LNCaP clone FGC (cell line): ENCODE measurements around the gene ACTA1.
"Not testable (repeated sequence)": the region's sequence is repeated elsewhere in the genome, so short reads cannot be mapped to it uniquely, and the experiment has no call there.

Experiments
- DNase-seq: peaks from one replicate; pipeline ENCODE4 v3.0.0-alpha.2; 2011; ENCODE audit warnings: low read depth
- H3K4me3 ChIP-seq: 2 replicates; pipeline ENCODE4 v1.5.1; 2011; ENCODE audit warnings: mild to moderate bottlenecking, low read depth, low read length, control low read depth
- CTCF ChIP-seq: IDR thresholded peaks from 2 replicates; pipeline ENCODE4 v1.5.1; 2012; ENCODE audit warnings: mild to moderate bottlenecking; ENCODE audit not compliant: control insufficient read depth, insufficient read depth; ENCODE audit errors: extremely low read depth

ACTA1 gene

GRCh38 chr1:229397762-229398161 lies 36.1 kb downstream of the ACTA1 start:
- no peak for TF ChIP-seq CTCF
- no peak overlapping the region for H3K4me3 ChIP-seq
- DNase-seq = no peak

- H3K4me3 ChIP-seq = no peak overlapping the region
- no peak for TF ChIP-seq CTCF
- no peak for DNase-seq
Observed at GRCh38 chr1:229396585-229397206, 37.2 kb downstream of the ACTA1 start.

- DNase-seq, H3K4me3 ChIP-seq: not testable (repeated sequence)
Observed at GRCh38 chr1:229394517-229394916, 39.4 kb downstream of the ACTA1 start.

GRCh38 chr1:229392936-229393335 lies 41.0 kb downstream of the ACTA1 start:
- no peak for DNase-seq
- no peak for TF ChIP-seq CTCF
- H3K4me3 ChIP-seq = no peak overlapping the region

- TF ChIP-seq CTCF = no peak
- no peak overlapping the region for H3K4me3 ChIP-seq
- no peak for DNase-seq
Observed at GRCh38 chr1:229390130-229390529, 43.8 kb downstream of the ACTA1 start.

- no peak overlapping the region for H3K4me3 ChIP-seq
- no peak for DNase-seq
- no peak for TF ChIP-seq CTCF
Observed at GRCh38 chr1:229388897-229389580, 44.9 kb downstream of the ACTA1 start.

GRCh38 chr1:229385853-229386456 lies 47.9 kb downstream of the ACTA1 start:
- TF ChIP-seq CTCF = no peak
- no peak overlapping the region for H3K4me3 ChIP-seq
- DNase-seq = no peak
